ENCODE measurements around the gene HNF4A. TPM values are rescaled to one million over a fixed set of nuclear protein-coding genes. Genes with fewer than 3 reads are reported as not detected.

Gene HNF4A
- total and polyA plus RNA-seq, 2 of the 13 experiments (the other 11 are each of a cell fraction or from before 2014, with no cell fraction given), result 80.9 to 169 TPM

DNA sequence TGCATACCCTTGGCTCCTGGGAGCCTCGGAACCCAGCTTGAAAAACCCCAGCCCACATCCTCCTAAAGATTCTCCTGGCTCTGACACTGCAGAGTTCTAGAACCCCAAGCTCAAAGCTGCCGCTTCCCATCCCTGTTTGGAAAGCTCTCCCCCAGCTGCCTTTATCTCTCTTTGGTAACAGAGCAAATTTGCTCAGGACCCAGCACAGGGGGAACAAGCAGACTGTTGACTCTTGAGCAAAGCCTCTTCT, 38.9 kb downstream of the HNF4A start (continued):
- TF ChIP-seq, protein P1, sequence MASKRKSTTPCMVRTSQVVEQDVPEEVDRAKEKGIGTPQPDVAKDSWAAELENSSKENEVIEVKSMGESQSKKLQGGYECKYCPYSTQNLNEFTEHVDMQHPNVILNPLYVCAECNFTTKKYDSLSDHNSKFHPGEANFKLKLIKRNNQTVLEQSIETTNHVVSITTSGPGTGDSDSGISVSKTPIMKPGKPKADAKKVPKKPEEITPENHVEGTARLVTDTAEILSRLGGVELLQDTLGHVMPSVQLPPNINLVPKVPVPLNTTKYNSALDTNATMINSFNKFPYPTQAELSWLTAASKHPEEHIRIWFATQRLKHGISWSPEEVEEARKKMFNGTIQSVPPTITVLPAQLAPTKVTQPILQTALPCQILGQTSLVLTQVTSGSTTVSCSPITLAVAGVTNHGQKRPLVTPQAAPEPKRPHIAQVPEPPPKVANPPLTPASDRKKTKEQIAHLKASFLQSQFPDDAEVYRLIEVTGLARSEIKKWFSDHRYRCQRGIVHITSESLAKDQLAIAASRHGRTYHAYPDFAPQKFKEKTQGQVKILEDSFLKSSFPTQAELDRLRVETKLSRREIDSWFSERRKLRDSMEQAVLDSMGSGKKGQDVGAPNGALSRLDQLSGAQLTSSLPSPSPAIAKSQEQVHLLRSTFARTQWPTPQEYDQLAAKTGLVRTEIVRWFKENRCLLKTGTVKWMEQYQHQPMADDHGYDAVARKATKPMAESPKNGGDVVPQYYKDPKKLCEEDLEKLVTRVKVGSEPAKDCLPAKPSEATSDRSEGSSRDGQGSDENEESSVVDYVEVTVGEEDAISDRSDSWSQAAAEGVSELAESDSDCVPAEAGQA (IDR thresholded peaks at IDR 0.05; ENCODE audit: low read depth), result peak; percentile 79
- TF ChIP-seq, protein P1 (CRISPR knock-in tag; IDR thresholded peaks at IDR 0.05; ENCODE audit: borderline replicate concordance), result peak; percentile 82; the same call in 1 of the 2 replicates
- TF ChIP-seq, protein P2, sequence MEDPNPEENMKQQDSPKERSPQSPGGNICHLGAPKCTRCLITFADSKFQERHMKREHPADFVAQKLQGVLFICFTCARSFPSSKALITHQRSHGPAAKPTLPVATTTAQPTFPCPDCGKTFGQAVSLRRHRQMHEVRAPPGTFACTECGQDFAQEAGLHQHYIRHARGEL (CRISPR knock-in tag; IDR thresholded peaks at IDR 0.05), result no peak
- TF ChIP-seq ZNF878 (CRISPR knock-in tag; IDR thresholded peaks at IDR 0.05) (no peak), PAWR (CRISPR knock-in tag; IDR thresholded peaks at IDR 0.05; ENCODE audit: borderline replicate concordance) (no peak), JDP2 (CRISPR knock-in tag; IDR thresholded peaks at IDR 0.05; ENCODE audit: borderline replicate concordance) (no peak; the same call in 1 of the 2 replicates), KMT2A (CRISPR knock-in tag; IDR thresholded peaks at IDR 0.05) (no peak), HHEX (CRISPR knock-in tag; IDR thresholded peaks at IDR 0.05) (peak; percentile 97), TP53 (CRISPR knock-in tag; conservative IDR thresholded peaks at IDR 0.05) (no peak), SALL2 (CRISPR knock-in tag; IDR thresholded peaks at IDR 0.05) (no peak), TBX3 (IDR thresholded peaks at IDR 0.05; ENCODE audit: borderline replicate concordance) (no peak), ZNF256 (CRISPR knock-in tag; conservative IDR thresholded peaks at IDR 0.05) (no peak), TAF15 (IDR thresholded peaks at IDR 0.05; ENCODE audit: low read depth, low read length, poor library complexity, severe bottlenecking) (no peak), IRX3 (CRISPR knock-in tag; IDR thresholded peaks at IDR 0.05; ENCODE audit: borderline replicate concordance, low read depth) (no peak), NAIF1 (CRISPR knock-in tag; IDR thresholded peaks at IDR 0.05; ENCODE audit: borderline replicate concordance) (peak; percentile 85; the same call in 1 of the 2 replicates), PTBP1 (IDR thresholded peaks at IDR 0.05; ENCODE audit: low read depth, low read length, poor library complexity, severe bottlenecking) (no peak), TEAD2 (CRISPR knock-in tag; IDR thresholded peaks at IDR 0.05) (no peak), ZNF343 (CRISPR knock-in tag; IDR thresholded peaks at IDR 0.05) (no peak)
- TF ChIP-seq, protein P3, sequence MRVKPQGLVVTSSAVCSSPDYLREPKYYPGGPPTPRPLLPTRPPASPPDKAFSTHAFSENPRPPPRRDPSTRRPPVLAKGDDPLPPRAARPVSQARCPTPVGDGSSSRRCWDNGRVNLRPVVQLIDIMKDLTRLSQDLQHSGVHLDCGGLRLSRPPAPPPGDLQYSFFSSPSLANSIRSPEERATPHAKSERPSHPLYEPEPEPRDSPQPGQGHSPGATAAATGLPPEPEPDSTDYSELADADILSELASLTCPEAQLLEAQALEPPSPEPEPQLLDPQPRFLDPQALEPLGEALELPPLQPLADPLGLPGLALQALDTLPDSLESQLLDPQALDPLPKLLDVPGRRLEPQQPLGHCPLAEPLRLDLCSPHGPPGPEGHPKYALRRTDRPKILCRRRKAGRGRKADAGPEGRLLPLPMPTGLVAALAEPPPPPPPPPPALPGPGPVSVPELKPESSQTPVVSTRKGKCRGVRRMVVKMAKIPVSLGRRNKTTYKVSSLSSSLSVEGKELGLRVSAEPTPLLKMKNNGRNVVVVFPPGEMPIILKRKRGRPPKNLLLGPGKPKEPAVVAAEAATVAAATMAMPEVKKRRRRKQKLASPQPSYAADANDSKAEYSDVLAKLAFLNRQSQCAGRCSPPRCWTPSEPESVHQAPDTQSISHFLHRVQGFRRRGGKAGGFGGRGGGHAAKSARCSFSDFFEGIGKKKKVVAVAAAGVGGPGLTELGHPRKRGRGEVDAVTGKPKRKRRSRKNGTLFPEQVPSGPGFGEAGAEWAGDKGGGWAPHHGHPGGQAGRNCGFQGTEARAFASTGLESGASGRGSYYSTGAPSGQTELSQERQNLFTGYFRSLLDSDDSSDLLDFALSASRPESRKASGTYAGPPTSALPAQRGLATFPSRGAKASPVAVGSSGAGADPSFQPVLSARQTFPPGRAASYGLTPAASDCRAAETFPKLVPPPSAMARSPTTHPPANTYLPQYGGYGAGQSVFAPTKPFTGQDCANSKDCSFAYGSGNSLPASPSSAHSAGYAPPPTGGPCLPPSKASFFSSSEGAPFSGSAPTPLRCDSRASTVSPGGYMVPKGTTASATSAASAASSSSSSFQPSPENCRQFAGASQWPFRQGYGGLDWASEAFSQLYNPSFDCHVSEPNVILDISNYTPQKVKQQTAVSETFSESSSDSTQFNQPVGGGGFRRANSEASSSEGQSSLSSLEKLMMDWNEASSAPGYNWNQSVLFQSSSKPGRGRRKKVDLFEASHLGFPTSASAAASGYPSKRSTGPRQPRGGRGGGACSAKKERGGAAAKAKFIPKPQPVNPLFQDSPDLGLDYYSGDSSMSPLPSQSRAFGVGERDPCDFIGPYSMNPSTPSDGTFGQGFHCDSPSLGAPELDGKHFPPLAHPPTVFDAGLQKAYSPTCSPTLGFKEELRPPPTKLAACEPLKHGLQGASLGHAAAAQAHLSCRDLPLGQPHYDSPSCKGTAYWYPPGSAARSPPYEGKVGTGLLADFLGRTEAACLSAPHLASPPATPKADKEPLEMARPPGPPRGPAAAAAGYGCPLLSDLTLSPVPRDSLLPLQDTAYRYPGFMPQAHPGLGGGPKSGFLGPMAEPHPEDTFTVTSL (CRISPR knock-in tag; IDR thresholded peaks at IDR 0.05; ENCODE audit: borderline replicate concordance), result no peak; the same call in none of the 2 replicates
